Measurements from ENCODE around the gene KCNG2.

Gene KCNG2

GRCh38 chr18:79944126-79944731 is 146.5 kb downstream of the KCNG2 start:
- DNase-seq: peak in 1 of 2 experiments; percentile 37

GRCh38 chr18:79944746-79945117 is 147.0 kb downstream of the KCNG2 start:
- DNase-seq: no peak

- no peak for DNase-seq
Measured at GRCh38 chr18:79945118-79946042, 147.6 kb downstream of the KCNG2 start.

GRCh38 chr18:79947054-79947755 is 149.5 kb downstream of the KCNG2 start:
- DNase-seq: no peak

GRCh38 chr18:79947881-79948610 is 150.3 kb downstream of the KCNG2 start:
- DNase-seq: no peak

GRCh38 chr18:79948719-79949411 is 151.1 kb downstream of the KCNG2 start:
- no peak for DNase-seq

All from activated CD4-positive, alpha-beta T cell treated with anti-CD3 and anti-CD28 coated beads, Interleukin-2, amount 50 U/mL, for 48 hours (primary cell).